NT2/D1 (cell line): ENCODE measurements around the gene SLC6A7.
A peak's percentile ranks its signal among the peaks of the same experiment; 100 is the strongest.

ENCODE experiments used
- DNase-seq: peaks from one replicate; pipeline ENCODE4 v3.0.0-alpha.2; 2011; ENCODE audit warnings: low read depth, low spot score
- H3K27me3 ChIP-seq: 2 replicates; pipeline ENCODE4 v1.6.0; 2011; ENCODE audit warnings: mild to moderate bottlenecking; ENCODE audit not compliant: insufficient read length, insufficient read depth
- H3K36me3 ChIP-seq: 2 replicates; pipeline ENCODE4 v1.6.1; 2011; ENCODE audit warnings: mild to moderate bottlenecking, low read length, mixed read lengths; ENCODE audit not compliant: insufficient read depth, insufficient read length
- H3K4me1 ChIP-seq: 2 replicates; pipeline ENCODE4 v1.5.1; 2011; ENCODE audit not compliant: insufficient read depth, insufficient read length
- H3K4me3 ChIP-seq: 2 replicates; pipeline ENCODE4 v1.5.1; 2011; ENCODE audit warnings: low read depth; ENCODE audit not compliant: insufficient read length
- H3K9ac ChIP-seq: 2 replicates; pipeline ENCODE4 v1.6.0; 2011; ENCODE audit warnings: low read depth; ENCODE audit not compliant: insufficient read length
- H3K9me3 ChIP-seq: 2 replicates; pipeline ENCODE4 v1.5.1; 2011; ENCODE audit warnings: mild to moderate bottlenecking, low read length; ENCODE audit not compliant: insufficient read depth
- SUZ12 ChIP-seq: IDR thresholded peaks from 2 replicates; pipeline ENCODE4 v1.6.1; 2011; ENCODE audit not compliant: insufficient read length, insufficient read depth; ENCODE audit errors: extremely low read depth
- YY1 ChIP-seq: IDR thresholded peaks from 2 replicates; pipeline ENCODE4 v1.6.1; 2011; ENCODE audit not compliant: insufficient read length, insufficient read depth
- ZNF274 ChIP-seq: IDR thresholded peaks from 2 replicates; pipeline ENCODE4 v1.6.1; 2011; ENCODE audit warnings: mild to moderate bottlenecking, low read depth, low read length

Gene SLC6A7

GRCh38 chr5:150144246-150144801 is 45.5 kb upstream of the SLC6A7 start:
- no peaks in the 10 kb centered on the region for H3K27me3 ChIP-seq
- TF ChIP-seq SUZ12, result no peak
- no peak for TF ChIP-seq YY1
- no peak for TF ChIP-seq ZNF274
- no peaks in the 10 kb centered on the region for H3K9me3 ChIP-seq
- H3K4me3 ChIP-seq, result no peak overlapping the region
- no peak for DNase-seq
- H3K9ac ChIP-seq, result no peak overlapping the region
- H3K4me1 ChIP-seq, result peaks cover 23% of the 10 kb centered on the region
- H3K36me3 ChIP-seq, result peaks cover 11% of the 10 kb centered on the region

DNA sequence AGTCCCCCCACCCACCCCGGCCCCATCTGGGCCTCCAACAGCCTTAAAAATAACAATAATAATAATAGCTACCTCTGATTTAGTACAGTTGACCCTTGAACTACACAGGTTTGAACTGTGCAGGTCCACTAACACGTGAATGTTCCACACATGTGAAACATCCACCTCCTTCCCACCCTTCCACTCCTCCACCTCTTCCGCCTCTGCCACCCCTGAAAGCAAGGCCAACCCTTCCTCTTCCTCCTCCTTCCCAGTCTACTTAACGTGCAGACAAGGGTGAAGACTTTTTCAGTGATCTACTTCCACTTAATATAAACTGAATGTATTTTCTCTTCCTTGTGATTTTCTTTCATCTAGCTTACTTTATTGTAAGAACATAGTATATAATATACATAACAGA is 45.0 kb upstream of the SLC6A7 start:
- DNase-seq, result no peak
- TF ChIP-seq YY1 (no peak), ZNF274 (no peak), SUZ12 (no peak)
- H3K9ac ChIP-seq, result no peak overlapping the region
- no peaks in the 10 kb centered on the region for H3K27me3 ChIP-seq
- H3K9me3 ChIP-seq, result no peaks in the 10 kb centered on the region
- H3K4me3 ChIP-seq, result no peak overlapping the region
- peaks cover 11% of the 10 kb centered on the region for H3K36me3 ChIP-seq
- H3K4me1 ChIP-seq, result peaks cover 23% of the 10 kb centered on the region

DNA sequence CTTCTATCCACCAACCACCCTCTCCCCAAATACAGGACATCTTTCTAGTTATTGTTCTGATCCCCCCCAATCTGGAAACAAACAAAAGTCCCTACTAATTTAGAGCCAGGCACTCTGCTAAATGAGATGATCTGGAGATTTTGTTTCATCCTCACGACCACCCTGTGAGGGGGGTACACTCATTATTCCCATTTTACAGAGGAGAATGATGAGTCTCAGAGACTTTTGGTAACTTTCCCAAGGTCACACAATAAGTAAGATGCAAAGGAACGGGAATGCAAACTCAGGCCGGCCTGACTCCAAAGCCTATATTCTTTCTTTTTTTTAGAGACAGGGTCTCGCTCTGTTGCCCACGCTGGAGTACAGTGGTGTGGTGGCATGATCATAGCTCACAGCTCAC is 43.6 kb upstream of the SLC6A7 start:
- H3K9ac ChIP-seq, result peak overlapping the region; percentile 32

GRCh38 chr5:150146862-150147601 is 42.8 kb upstream of the SLC6A7 start:
- Histone ChIP-seq H3K9me3 (no peaks in the 10 kb centered on the region), H3K9ac (no peak overlapping the region), H3K4me3 (no peak overlapping the region), H3K36me3 (peaks cover 16% of the 10 kb centered on the region), H3K27me3 (no peaks in the 10 kb centered on the region), H3K4me1 (peaks cover 11% of the 10 kb centered on the region)
- no peak for DNase-seq
- TF ChIP-seq ZNF274, result no peak
- no peak for TF ChIP-seq YY1
- TF ChIP-seq SUZ12, result no peak

More for the DNA sequence above, 43.6 kb upstream of the SLC6A7 start:
- H3K9me3 ChIP-seq, result no peaks in the 10 kb centered on the region
- TF ChIP-seq ZNF274 (no peak), YY1 (no peak), SUZ12 (no peak)
- DNase-seq, result no peak
- peaks cover 14% of the 10 kb centered on the region for H3K36me3 ChIP-seq
- no peak overlapping the region for H3K4me3 ChIP-seq
- H3K4me1 ChIP-seq, result peaks cover 13% of the 10 kb centered on the region
- no peaks in the 10 kb centered on the region for H3K27me3 ChIP-seq

GRCh38 chr5:150147670-150148069 is 42.2 kb upstream of the SLC6A7 start:
- no peaks in the 10 kb centered on the region for H3K27me3 ChIP-seq
- no peak for DNase-seq
- TF ChIP-seq SUZ12 (no peak), ZNF274 (no peak), YY1 (no peak)
- no peak overlapping the region for H3K9ac ChIP-seq
- H3K9me3 ChIP-seq, result no peaks in the 10 kb centered on the region
- peaks cover 9% of the 10 kb centered on the region for H3K4me1 ChIP-seq
- peaks cover 22% of the 10 kb centered on the region for H3K36me3 ChIP-seq
- no peak overlapping the region for H3K4me3 ChIP-seq

DNA sequence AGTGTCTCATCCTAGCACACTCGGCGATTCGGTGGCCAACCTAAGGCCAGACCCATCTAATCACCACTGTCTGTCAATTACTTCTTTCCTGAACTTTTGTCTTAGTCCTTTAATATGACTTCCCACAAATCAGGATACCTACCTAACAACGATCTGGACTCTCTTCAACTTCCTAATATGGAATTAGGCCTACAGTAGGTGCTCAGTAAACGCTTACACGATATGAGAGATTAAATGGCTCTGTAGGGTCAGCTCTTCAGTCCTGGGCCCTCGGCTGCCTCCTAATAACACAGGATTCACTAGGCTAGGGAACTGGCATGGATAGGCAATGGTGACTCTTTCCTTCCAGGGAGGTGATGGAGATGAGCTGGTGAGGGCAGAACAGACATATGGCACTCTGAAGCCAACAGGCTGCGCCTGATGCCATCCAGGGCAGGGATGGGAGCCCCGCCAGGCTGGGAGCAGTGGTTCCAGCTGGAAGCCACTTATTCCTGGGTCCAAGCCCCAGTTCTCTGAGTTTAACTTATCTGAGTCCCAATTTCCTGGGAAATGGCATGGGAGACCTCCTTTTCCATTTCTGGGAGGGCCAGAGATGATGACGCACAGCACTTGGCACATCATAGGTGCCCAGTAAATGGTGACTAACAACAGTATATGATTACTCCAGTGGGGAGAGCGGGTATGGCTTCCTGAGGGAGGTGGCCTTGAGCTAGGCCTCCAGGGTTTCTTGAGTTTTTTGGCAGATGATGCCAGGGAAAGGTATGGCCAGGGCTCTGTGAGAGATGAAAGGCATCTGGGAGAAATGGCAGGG is 41.5 kb upstream of the SLC6A7 start:
- peaks cover 28% of the 10 kb centered on the region for H3K36me3 ChIP-seq

GRCh38 chr5:150149618-150150017 is 40.2 kb upstream of the SLC6A7 start:
- no peak for DNase-seq
- Histone ChIP-seq H3K4me1 (peaks cover 18% of the 10 kb centered on the region), H3K4me3 (no peak overlapping the region), H3K9ac (no peak overlapping the region), H3K9me3 (no peaks in the 10 kb centered on the region), H3K27me3 (no peaks in the 10 kb centered on the region), H3K36me3 (peaks cover 34% of the 10 kb centered on the region)
- no peak for TF ChIP-seq YY1
- TF ChIP-seq ZNF274, result no peak
- TF ChIP-seq SUZ12, result no peak

More for the DNA sequence above, 41.5 kb upstream of the SLC6A7 start:
- Histone ChIP-seq H3K4me3 (no peak overlapping the region), H3K9me3 (no peaks in the 10 kb centered on the region), H3K4me1 (peaks cover 15% of the 10 kb centered on the region), H3K9ac (no peak overlapping the region), H3K27me3 (no peaks in the 10 kb centered on the region)
- TF ChIP-seq SUZ12 (no peak), ZNF274 (no peak), YY1 (no peak)
- no peak for DNase-seq
